Hematopoietic multipotent progenitor cell (in vitro differentiated cells): Measurements from ENCODE around the gene OR11H12. TPM values are rescaled to one million over a fixed set of nuclear protein-coding genes. Genes with fewer than 3 reads are reported as not detected.
"Not testable (repeated sequence)": the region's sequence is repeated elsewhere in the genome, so short reads cannot be mapped to it uniquely, and the experiment has no call there.

ENCODE experiments used
- DNase-seq, 3 donors: peaks; one replicate each; pipeline ENCODE4 v3.0.0-alpha.2; 2011 to 2015; ENCODE audit warnings: low read depth in 2 of 3, low spot score in 2 of 3
- small RNA-seq: library from RNA; depleted of rRNA; stranded (forward); fragments of <200 nt; gene quantifications from one replicate; pipeline ENCODE3, GENCODE V24; 2012
- total RNA-seq: library from RNA; depleted of rRNA; stranded (reverse); fragments of >200 nt; gene quantifications from one replicate; pipeline ENCODE4 v1.2.3, GENCODE V29; 2012

The OR11H12 gene, protein sequence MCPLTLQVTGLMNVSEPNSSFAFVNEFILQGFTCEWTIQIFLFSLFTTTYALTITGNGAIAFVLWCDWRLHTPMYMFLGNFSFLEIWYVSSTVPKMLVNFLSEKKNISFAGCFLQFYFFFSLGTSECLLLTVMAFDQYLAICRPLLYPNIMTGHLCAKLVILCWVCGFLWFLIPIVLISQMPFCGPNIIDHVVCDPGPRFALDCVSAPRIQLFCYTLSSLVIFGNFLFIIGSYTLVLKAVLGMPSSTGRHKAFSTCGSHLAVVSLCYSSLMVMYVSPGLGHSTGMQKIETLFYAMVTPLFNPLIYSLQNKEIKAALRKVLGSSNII
- not detected for total RNA-seq

DNA sequence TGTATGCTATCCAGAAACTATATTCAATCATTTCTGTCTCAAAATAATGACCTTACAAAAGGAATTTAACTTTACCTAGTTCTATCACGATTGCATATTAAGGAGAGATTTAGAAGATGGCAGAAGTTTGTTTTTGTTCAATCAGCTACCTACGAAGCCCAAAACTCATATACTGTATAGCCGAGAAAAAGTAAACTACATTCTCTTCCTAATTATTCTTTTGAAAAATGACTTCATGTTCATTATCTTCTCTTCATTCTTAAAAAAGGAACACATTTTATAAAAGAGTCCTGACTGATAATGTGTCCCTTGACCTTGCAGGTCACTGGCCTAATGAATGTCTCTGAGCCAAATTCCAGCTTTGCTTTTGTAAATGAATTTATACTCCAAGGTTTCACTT is at the start of gene OR11H12:
Gene OR11H12, plus strand, starts transcription at position 301 of the 400 bp plus-strand sequence. Its CDS starts 0 bp downstream, at position 301.
- DNase-seq, result not testable (repeated sequence)

DNA sequence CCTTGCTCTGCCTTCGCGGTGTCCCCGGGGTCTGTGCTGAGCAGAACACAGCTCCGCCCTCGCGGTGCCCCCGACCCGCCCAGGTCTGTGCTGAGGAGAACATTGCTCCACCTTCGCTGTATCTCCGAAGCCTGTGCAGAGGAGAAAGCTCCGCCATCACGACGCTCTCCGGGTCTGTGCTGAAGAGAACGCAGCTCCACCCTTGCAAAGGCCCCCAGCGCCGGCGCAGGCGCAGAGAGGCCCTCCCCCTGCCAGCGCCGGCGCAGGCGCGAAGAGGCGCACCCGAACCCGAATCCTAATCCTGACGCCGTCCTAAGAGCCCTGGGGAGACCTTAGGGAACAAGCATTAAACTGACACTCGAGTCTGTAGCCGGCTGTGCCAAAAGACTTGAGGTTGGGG is 18.0 kb upstream of the OR11H12 start:
- not testable (repeated sequence) for DNase-seq

DNA sequence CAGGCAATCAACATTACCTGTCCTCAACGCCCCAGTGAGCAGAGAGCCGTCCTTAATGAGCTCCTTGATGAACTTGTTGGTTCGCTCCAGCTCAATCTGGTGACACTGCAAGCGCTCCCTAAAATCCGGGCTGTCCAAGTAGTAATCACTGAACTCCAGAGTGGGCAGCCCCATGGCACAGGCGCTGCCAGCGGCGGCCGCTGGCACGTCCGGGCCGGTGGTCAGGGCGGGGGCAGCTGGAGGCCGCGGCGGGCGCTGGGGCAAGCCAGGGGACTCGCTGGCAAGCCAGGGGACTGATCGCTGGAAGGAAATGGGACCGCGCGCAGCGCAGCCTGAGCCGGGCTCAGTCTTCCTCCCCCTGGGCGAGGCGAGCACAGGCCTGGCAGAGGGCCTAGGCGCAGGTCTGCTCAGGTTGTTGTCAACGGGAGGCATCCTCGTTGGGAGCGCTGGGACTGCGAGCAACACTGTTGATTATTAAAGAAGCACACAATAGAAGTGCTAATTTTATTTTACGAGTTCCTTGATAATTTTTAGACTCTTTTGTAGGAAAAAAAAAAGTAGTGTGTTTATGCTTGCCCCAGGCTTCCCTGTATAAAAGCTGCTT is 25.8 kb downstream of the OR11H12 start:
- not testable (repeated sequence) for DNase-seq

DNA sequence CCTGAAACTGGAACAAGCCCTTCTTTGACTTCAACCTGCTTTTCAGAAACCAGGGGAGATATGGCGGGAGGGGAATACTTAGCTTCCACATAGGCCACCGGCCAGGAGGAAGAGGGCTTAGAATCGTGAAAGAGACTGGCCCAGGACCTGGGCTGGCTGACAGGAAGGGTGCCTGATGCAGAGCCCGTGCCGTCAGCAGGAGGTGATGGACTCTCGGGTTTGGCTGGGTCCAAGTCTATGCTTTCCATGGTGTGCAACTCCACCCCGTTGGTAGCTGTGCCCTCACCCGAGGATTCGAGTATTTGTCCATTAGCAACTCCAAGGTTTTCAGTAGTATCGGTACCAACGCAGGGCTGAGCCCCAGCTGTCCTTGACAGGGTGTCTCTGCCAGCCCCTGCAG is 35.1 kb downstream of the OR11H12 start:
- not testable (repeated sequence) for DNase-seq

DNA sequence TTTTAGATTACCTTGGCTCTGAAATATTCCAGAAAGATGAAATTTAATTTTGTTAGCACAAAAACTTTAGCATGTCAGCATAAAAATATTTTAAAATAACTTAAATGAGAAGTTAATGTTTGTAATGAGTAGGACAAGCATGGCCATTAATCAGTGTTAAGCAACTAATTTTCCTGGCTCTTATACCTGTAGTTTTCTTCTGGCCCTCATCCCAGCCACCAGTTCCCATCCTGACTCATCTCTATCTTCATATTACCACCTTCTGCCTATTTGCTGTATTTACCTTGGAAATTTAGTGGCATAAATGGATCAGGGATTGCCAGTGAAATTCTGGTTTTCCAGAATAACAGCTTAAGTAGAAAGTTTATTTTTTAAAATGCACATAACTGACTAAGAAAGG is 37.1 kb downstream of the OR11H12 start:
- DNase-seq, result not testable (repeated sequence)

DNA sequence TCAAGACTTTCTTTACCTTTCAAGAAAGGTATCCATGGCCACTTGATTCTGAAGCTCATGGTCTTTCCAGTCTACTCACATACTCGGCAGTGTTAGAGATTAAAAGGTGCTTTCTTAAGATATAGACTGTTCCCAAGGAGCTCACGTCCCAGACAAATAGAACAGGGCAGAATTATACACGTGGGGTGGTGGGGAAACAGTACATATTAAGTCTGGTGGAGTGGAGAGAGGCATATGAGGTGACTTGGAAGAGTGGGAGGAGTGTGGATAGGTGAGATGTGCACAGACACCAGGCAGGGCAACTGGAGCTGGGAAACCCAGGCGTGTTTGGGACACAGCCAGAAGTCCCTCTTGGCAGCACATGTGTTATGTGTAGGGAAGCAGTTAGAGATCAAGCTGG is 37.9 kb downstream of the OR11H12 start:
- DNase-seq, result not testable (repeated sequence)

DNA sequence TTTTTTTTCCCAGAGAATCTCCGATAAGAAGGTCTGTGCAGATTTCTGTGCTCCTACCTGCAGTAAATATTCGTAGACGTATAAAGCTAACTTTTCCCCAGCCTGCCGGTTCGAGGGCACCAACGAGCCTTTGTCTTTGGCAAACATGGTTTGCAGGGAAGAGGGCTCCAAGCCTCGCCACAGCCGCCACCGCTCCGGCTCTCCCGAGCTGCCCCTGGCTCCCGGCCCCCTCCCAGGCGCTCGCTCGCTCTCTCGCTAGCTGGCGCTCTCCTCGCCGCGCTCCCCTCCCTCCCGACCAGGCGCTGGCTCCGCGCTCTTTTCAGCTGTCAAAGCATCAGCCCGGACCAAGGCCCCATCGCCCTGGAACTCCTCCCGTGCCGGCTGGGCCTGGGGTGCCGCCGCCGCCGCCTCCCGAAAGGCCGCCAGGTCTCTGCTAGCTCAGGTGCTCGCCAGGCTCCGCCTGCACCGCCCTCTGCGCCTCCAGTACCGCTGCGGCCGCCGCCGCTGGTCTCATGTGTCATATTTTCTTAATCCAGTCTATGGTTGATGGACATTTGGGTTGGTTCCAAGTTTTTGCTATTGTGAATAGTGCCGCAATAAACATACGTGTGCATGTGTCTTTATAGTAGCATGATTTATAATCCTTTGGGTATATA is 45.3 kb downstream of the OR11H12 start:
- not testable (repeated sequence) for DNase-seq

Small RNAs within 50 kb of the gene (small RNA-seq; reads per million reads assigned to genes)
- gene CR383656.6 (not detected), gene CR383656.7 (not detected), gene CR383656.9 (not detected)
